Neural crest cell (in vitro differentiated cells): ENCODE measurements around the gene DCP1A. TPM values are rescaled to one million over a fixed set of nuclear protein-coding genes. Genes with fewer than 3 reads are reported as not detected.
A peak's percentile ranks its signal among the peaks of the same experiment; 100 is the strongest.
"Not testable (repeated sequence)": the region's sequence is repeated elsewhere in the genome, so short reads cannot be mapped to it uniquely, and the experiment has no call there.

ENCODE experiments used
- DNase-seq: peaks from one replicate; pipeline ENCODE4 v3.0.0; 2021; ENCODE audit warnings: low read depth, mixed read lengths, low spot score
- H3K27ac Mint-ChIP-seq: one replicate; pipeline ENCODE4 v1.8.0; 2021; ENCODE audit warnings: mild to moderate bottlenecking, mixed read lengths; ENCODE audit not compliant: unreplicated experiment
- H3K27me3 Mint-ChIP-seq: 2 replicates; pipeline ENCODE4 v1.8.0; 2021; ENCODE audit warnings: low read depth, mild to moderate bottlenecking, mixed read lengths
- H3K36me3 Mint-ChIP-seq: 2 replicates; pipeline ENCODE4 v1.8.0; 2021; ENCODE audit warnings: low read depth, mild to moderate bottlenecking, mixed read lengths
- H3K4me1 Mint-ChIP-seq: 2 replicates; pipeline ENCODE4 v1.8.0; 2021; ENCODE audit warnings: mixed read lengths
- H3K4me3 Mint-ChIP-seq: one replicate; pipeline ENCODE4 v1.8.0; 2021; ENCODE audit warnings: mild to moderate bottlenecking, mixed read lengths
- H3K9me3 Mint-ChIP-seq: 2 replicates; pipeline ENCODE4 v1.8.0; 2021; ENCODE audit warnings: mixed read lengths
- total RNA-seq: library from RNA; stranded (reverse); gene quantifications from 2 replicates; pipeline ENCODE4 v1.2.1, GENCODE V29; 2021
- TF ChIP-seq, protein P1 (sequence below): fragments of 200-600 bp; sonication (generic); conservative IDR thresholded peaks from 2 replicates; pipeline ENCODE4 v1.5.0; 2021; ENCODE audit warnings: antibody characterized with exemption, mild to moderate bottlenecking

DCP1A gene
- total RNA-seq, 1 donor from 2014 or later = 30.0 TPM

DNA sequence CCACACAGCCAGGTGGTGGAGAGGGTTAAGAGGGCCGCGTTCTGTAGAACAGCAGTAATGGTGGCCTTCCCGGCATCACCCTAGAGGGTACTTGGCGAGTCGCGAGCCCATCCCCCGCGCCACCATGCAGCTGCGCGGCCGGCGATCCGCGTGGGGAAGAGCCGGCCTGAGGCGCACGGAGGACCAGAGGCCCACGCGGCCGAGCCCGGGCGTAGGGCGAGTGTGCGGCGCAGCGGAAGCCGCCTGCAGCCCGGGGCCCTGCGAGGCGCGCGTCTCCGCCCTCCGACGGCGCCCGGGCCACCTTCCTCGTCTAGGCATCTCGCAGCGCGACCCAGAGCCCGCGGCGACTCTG lies 91.9 kb downstream of the DCP1A start:
- TF ChIP-seq, protein P1, sequence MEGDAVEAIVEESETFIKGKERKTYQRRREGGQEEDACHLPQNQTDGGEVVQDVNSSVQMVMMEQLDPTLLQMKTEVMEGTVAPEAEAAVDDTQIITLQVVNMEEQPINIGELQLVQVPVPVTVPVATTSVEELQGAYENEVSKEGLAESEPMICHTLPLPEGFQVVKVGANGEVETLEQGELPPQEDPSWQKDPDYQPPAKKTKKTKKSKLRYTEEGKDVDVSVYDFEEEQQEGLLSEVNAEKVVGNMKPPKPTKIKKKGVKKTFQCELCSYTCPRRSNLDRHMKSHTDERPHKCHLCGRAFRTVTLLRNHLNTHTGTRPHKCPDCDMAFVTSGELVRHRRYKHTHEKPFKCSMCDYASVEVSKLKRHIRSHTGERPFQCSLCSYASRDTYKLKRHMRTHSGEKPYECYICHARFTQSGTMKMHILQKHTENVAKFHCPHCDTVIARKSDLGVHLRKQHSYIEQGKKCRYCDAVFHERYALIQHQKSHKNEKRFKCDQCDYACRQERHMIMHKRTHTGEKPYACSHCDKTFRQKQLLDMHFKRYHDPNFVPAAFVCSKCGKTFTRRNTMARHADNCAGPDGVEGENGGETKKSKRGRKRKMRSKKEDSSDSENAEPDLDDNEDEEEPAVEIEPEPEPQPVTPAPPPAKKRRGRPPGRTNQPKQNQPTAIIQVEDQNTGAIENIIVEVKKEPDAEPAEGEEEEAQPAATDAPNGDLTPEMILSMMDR = no peak
- Mint-ChIP-seq H3K4me3 (peak overlapping the region; percentile 99), H3K27ac (peak overlapping the region; percentile 97), H3K9me3 (no peaks in the 10 kb centered on the region), H3K4me1 (peaks cover 64% of the 10 kb centered on the region), H3K27me3 (no peaks in the 10 kb centered on the region), H3K36me3 (no peaks in the 10 kb centered on the region)
- DNase-seq = peak; percentile 16

DNA sequence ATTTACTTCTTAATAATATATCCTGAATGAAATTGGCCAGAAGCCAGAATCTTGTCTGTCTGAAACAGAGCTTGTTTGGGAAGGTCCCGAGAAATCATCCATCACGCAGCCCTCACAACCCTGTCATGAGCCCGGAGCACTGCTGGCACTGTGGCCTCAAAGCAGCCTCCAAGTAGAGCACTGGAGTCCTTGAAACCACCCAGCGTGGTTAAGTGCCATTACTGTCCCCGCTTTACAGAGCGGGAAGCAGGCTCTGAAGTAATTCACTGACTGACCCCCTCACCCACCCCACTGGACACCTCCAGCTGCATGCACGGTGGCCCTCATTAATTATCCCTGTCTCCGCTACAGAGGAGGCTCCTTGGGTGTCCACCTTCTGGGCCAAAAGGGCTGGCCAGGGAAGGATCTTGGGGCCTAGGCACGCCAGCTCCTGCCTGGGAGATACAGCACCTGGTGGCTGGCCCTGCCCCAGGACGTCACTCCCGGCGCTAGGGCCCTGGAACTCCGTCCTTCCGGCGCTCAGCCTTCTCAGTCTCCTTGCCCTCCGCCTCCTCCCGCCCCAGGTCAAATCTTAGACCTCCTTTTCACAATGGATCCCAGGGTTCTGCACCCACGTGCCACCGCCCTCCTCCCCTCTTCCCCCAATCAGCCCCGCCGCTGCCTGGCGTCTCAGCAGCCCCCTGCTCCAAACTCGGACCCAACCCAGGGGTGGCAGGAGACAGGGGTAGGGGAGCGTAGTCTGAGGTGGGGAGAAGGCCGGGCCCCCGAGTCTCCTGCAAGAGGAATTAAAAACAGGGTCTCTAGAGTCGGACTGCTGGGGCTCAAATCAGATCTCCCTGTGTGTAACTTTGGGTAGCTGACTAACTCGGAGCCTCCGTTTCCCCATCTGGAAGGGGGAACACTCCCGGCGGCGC lies 92.6 kb downstream of the DCP1A start:
- peak overlapping the region; percentile 97 for H3K27ac Mint-ChIP-seq
- H3K4me3 Mint-ChIP-seq = peak overlapping the region; percentile 99
- H3K9me3 Mint-ChIP-seq = no peaks in the 10 kb centered on the region
- no peaks in the 10 kb centered on the region for H3K36me3 Mint-ChIP-seq
- TF ChIP-seq, protein P1 = no peak
- no peaks in the 10 kb centered on the region for H3K27me3 Mint-ChIP-seq
- peak; percentile 65 for DNase-seq
- peaks cover 64% of the 10 kb centered on the region for H3K4me1 Mint-ChIP-seq

DNA sequence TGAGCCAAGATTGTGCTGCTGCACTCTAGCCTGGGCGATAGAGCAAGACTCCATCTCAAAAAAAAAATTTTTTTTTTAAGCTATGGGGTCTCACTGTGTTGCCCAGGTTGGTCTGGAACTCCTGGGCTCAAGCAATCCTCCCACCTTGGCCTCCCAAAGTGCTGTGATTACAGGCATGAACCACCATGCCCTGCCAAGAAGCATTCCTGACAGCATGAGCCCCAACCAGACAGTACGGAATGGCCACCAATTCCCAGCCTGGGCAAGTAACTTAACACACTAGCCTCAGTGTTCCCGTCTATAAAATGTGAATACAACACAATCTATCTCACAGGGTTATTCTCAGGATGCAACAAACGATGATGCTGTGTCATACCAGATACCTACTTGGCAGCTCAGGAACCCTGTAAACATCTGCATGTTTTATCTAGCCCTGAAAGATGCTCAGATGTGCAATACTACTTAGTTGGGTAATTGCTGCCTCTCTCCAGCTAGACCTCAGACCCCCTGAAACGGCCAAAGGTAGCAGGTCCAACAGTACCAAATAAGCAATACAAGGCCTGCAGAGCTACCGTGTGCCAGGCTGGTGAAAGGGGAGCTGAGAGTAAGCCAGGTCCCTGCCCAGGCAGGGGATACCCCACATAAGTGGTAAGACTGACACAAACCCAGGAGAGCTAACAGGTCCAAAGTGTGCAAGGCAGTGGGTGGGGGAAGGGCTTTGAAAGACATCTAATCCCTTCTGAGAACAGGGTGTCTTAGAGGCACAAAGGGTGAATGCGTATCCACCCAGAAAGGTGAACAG lies 93.4 kb downstream of the DCP1A start:
- Mint-ChIP-seq H3K9me3 (no peaks in the 10 kb centered on the region), H3K27ac (peak overlapping the region; percentile 94), H3K4me1 (peaks cover 57% of the 10 kb centered on the region), H3K4me3 (peak overlapping the region; percentile 99), H3K36me3 (no peaks in the 10 kb centered on the region), H3K27me3 (no peaks in the 10 kb centered on the region)
- TF ChIP-seq, protein P1 = no peak
- no peak for DNase-seq

GRCh38 chr3:53252947-53253322 lies 94.4 kb downstream of the DCP1A start:
- Mint-ChIP-seq H3K4me1 (peaks cover 55% of the 10 kb centered on the region), H3K27ac (peak overlapping the region; percentile 66), H3K4me3 (peak overlapping the region; percentile 99)
- H3K27me3 Mint-ChIP-seq, H3K9me3 Mint-ChIP-seq, H3K36me3 Mint-ChIP-seq, DNase-seq: not testable (repeated sequence)

DNA sequence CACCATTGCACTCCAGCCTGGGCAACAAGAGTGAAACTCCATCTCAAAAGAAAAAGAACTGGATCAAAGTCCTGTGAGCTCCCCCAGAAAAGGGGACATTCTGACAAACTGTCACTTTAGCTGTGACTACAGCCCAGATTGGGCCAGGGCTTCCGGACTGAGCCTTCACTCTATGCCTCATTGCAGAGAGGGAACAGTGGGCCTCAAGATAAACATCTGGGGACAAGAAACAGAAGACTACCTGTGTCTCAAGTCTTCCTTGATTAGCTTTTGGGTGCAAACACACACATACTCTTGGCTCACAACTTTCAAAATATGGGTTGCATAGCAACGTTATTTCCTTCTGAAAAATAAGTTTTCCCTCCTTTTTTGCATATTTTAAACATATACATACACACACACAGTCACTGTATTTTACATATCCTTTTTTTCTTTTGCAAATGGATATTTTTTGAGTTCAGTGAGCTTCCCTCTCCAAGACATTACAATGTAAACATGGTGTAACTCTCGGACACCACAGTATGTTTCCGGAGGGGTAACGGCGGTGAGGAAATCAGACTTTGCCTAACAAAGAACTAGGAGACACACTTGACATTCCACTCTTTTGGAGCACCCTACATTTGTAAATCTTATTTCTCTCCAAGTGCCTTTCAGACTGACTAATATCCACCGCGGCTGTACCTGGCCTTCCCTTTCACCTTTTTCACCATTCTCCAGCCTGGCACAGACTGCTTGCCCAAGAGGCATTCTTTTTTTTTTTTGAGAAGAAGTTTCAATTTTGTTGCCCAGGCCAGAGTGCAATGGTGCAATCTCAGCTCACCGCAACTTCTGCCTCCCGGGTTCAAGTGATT lies 95.0 kb downstream of the DCP1A start:
- Mint-ChIP-seq H3K4me3 (peak overlapping the region; percentile 99), H3K9me3 (no peaks in the 10 kb centered on the region), H3K27ac (peak overlapping the region; percentile 88), H3K36me3 (peaks cover 3% of the 10 kb centered on the region), H3K27me3 (no peaks in the 10 kb centered on the region), H3K4me1 (peaks cover 60% of the 10 kb centered on the region)
- no peak for DNase-seq
- TF ChIP-seq, protein P1 = no peak
